H1 (cell line): ENCODE data around the gene MYO15A. TPM values are rescaled to one million over a fixed set of nuclear protein-coding genes. Genes with fewer than 3 reads are reported as not detected.

Source experiments
- CTCF ChIA-PET: fragments of 300-600 bp; sonication (Branson Sonifier 250); formaldehyde crosslinking; loops from one replicate; lab custom pipeline; 2021; ENCODE audit not compliant: partially characterized antibody; lab: Charles Lee
- POLR2A ChIA-PET: fragments of 300-600 bp; sonication (Branson Sonifier 250); formaldehyde crosslinking; loops from one replicate; lab custom pipeline; 2021; ENCODE audit warnings: inconsistent platforms; ENCODE audit not compliant: partially characterized antibody; lab: Charles Lee
- DNase-seq, 2 experiments: peaks; one replicate each; pipeline versions ENCODE4 v3.0.0 to v3.0.0-alpha.2; 2010 to 2022; ENCODE audit warnings: low spot score in 2 of 2, low read depth in 1 of 2, mixed read lengths in 1 of 2
- FAIRE-seq: peaks from 2 replicates; lab custom pipeline; 2011; peaks lifted over from hg19 to GRCh38; lab: Jason Lieb, UNC
- H2AFZ ChIP-seq: 2 replicates; pipeline ENCODE4 v1.8.1; 2012; ENCODE audit warnings: low read length, inconsistent platforms
- H2AK5ac ChIP-seq: 2 replicates; pipeline ENCODE4 v1.6.1; 2013; ENCODE audit warnings: low read depth, low read length
- H2BK120ac ChIP-seq: replicated peaks from 2 replicates; pipeline ENCODE3; 2013; ENCODE audit warnings: low read depth, low read length, inconsistent platforms
- H2BK12ac ChIP-seq: 2 replicates; pipeline ENCODE4 v1.6.1; 2013; ENCODE audit warnings: low read depth, low read length
- H2BK15ac ChIP-seq: 2 replicates; pipeline ENCODE4 v1.6.1; 2013; ENCODE audit warnings: low read length
- H2BK20ac ChIP-seq: 2 replicates; pipeline ENCODE4 v1.6.1; 2013; ENCODE audit warnings: low read length
- H2BK5ac ChIP-seq: 2 replicates; pipeline ENCODE4 v1.6.1; 2013; ENCODE audit warnings: low read depth, low read length
- H3K14ac ChIP-seq: 2 replicates; pipeline ENCODE4 v1.6.1; 2013; ENCODE audit warnings: inconsistent platforms; ENCODE audit not compliant: insufficient read length
- H3K18ac ChIP-seq: 2 replicates; pipeline ENCODE4 v1.6.1; 2013; ENCODE audit warnings: low read length; ENCODE audit errors: extremely low read depth
- H3K23ac ChIP-seq: 2 replicates; pipeline ENCODE4 v1.6.1; 2013; ENCODE audit warnings: inconsistent platforms; ENCODE audit not compliant: insufficient read length
- H3K23me2 ChIP-seq: 2 replicates; pipeline ENCODE4 v1.6.1; 2013; ENCODE audit warnings: low read depth, low read length
- H3K27ac ChIP-seq: 2 replicates; pipeline ENCODE4 v1.6.1; 2011; ENCODE audit warnings: low read depth, low read length, inconsistent platforms
- H3K27me3 ChIP-seq, 4 experiments: replicated peaks in 1 of 4; 1 replicate in 1 of 4; 2 replicates in 3 of 4; pipeline versions ENCODE4 v1.6.1 to v1.8.1; 2011 to 2013; ENCODE audit warnings: low read length in 3 of 4, mild to moderate bottlenecking in 3 of 4, inconsistent platforms in 2 of 4, mixed read lengths in 2 of 4, moderate library complexity in 1 of 4; ENCODE audit not compliant: control insufficient read depth in 3 of 4, insufficient read depth in 3 of 4; ENCODE audit errors: extremely low read depth in 1 of 4
- H3K36me3 ChIP-seq, 4 experiments: 2 replicates each; pipeline versions ENCODE4 v1.6.1 to v1.8.1; 2011 to 2013; ENCODE audit warnings: mild to moderate bottlenecking in 4 of 4, low read length in 3 of 4, moderate library complexity in 2 of 4, control low read depth in 1 of 4, inconsistent platforms in 1 of 4; ENCODE audit not compliant: insufficient read depth in 4 of 4, control insufficient read depth in 2 of 4
- H3K4ac ChIP-seq: replicated peaks from 2 replicates; pipeline ENCODE3; 2013; ENCODE audit warnings: low read length, low read depth, mixed read lengths, inconsistent platforms; ENCODE audit not compliant: insufficient read length
- H3K4me1 ChIP-seq, 4 experiments: replicated peaks in 1 of 4; 1 replicate in 1 of 4; 2 replicates in 3 of 4; pipeline versions ENCODE4 v1.6.1 to v1.8.1; 2011 to 2013; ENCODE audit warnings: low read length in 3 of 4, inconsistent platforms in 2 of 4, mixed read lengths in 1 of 4; ENCODE audit not compliant: insufficient read depth in 4 of 4, control insufficient read depth in 3 of 4
- H3K4me2 ChIP-seq, 2 experiments: 2 replicates each; pipeline versions ENCODE4 v1.6.1 to v1.8.1; 2011 to 2013; ENCODE audit warnings: low read depth in 2 of 2, low read length in 2 of 2, control low read depth in 1 of 2, inconsistent platforms in 1 of 2, mild to moderate bottlenecking in 1 of 2; ENCODE audit not compliant: insufficient read depth in 1 of 2
- H3K4me3 ChIP-seq, 4 experiments: fragments of 200-600, 300-600 bp in 1 of 4; sonication (generic), shearing (Covaris generic), sonication (Bioruptor Twin) in 1 of 4; 2 replicates each; pipeline versions ENCODE4 v1.5.1 to v1.8.1; 2011 to 2016; ENCODE audit warnings: low read length in 4 of 4, low read depth in 3 of 4, control low read depth in 2 of 4, inconsistent platforms in 2 of 4, mild to moderate bottlenecking in 2 of 4, mixed read lengths in 1 of 4, moderate library complexity in 1 of 4; ENCODE audit not compliant: insufficient read depth in 2 of 4; ENCODE audit errors: extremely low read depth in 1 of 4
- H3K56ac ChIP-seq: replicated peaks from 2 replicates; pipeline ENCODE3; 2013; ENCODE audit warnings: low read depth, mild to moderate bottlenecking, mixed read lengths, low read length, inconsistent platforms; ENCODE audit not compliant: insufficient read length
- H3K79me1 ChIP-seq: 2 replicates; pipeline ENCODE4 v1.6.1; 2013; ENCODE audit warnings: low read depth, low read length, control low read depth
- H3K79me2 ChIP-seq, 2 experiments: 2 replicates each; pipeline versions ENCODE4 v1.6.1 to v1.8.1; 2012 to 2013; ENCODE audit warnings: low read length in 2 of 2, mild to moderate bottlenecking in 2 of 2, inconsistent platforms in 1 of 2; ENCODE audit not compliant: insufficient read depth in 2 of 2, control insufficient read depth in 1 of 2
- H3K9ac ChIP-seq, 4 experiments: replicated peaks in 1 of 4; 1 replicate in 1 of 4; 2 replicates in 3 of 4; pipeline versions ENCODE4 v1.6.1 to v1.8.1; 2011 to 2013; ENCODE audit warnings: low read depth in 3 of 4, low read length in 3 of 4, control low read depth in 2 of 4, mild to moderate bottlenecking in 2 of 4, moderate library complexity in 2 of 4, inconsistent platforms in 1 of 4; ENCODE audit errors: extremely low read depth in 1 of 4
- H3K9me3 ChIP-seq, 2 experiments: 2 replicates each; pipeline versions ENCODE4 v1.6.1 to v1.8.1; 2012 to 2013; ENCODE audit warnings: mild to moderate bottlenecking in 2 of 2, moderate library complexity in 2 of 2, control low read depth in 1 of 2, inconsistent platforms in 1 of 2, low read depth in 1 of 2, low read length in 1 of 2, mixed read lengths in 1 of 2; ENCODE audit not compliant: insufficient read depth in 2 of 2
- H4K20me1 ChIP-seq, 2 experiments: replicated peaks in 1 of 2; 2 replicates each; pipeline versions ENCODE3 to v1.8.1; 2011 to 2013; ENCODE audit warnings: inconsistent platforms in 2 of 2, low read length in 2 of 2, mild to moderate bottlenecking in 1 of 2; ENCODE audit not compliant: insufficient read depth in 2 of 2, control insufficient read depth in 1 of 2
- H4K5ac ChIP-seq: 2 replicates; pipeline ENCODE4 v1.6.1; 2013; ENCODE audit warnings: low read length, low read depth, mixed read lengths, inconsistent platforms; ENCODE audit not compliant: insufficient read length
- H4K8ac ChIP-seq: 2 replicates; pipeline ENCODE4 v1.8.0; 2013; ENCODE audit warnings: mild to moderate bottlenecking, moderate library complexity, low read length, inconsistent platforms; ENCODE audit not compliant: insufficient read depth; ENCODE audit errors: extremely low read depth
- H4K91ac ChIP-seq: replicated peaks from 2 replicates; pipeline ENCODE3; 2013; ENCODE audit warnings: low read length, mixed read lengths, inconsistent platforms; ENCODE audit not compliant: insufficient read length
- CBX5 ChIP-seq: fragments of 300-800, 300-1000 bp; sonication (generic); IDR thresholded peaks from 2 replicates; pipeline ENCODE4 v1.7.1; 2016; ENCODE audit warnings: antibody characterized with exemption, low read length, low read depth
- CREB1 ChIP-seq: IDR thresholded peaks from 2 replicates; pipeline ENCODE4 v1.6.1; 2012; ENCODE audit warnings: inconsistent platforms
- CTCF ChIP-seq, 3 experiments: IDR thresholded peaks; 1 replicate in 2 of 3; 2 replicates in 1 of 3; pipeline versions ENCODE4 v1.5.1 to v1.6.1; 2011; ENCODE audit warnings: low read length in 3 of 3, mild to moderate bottlenecking in 3 of 3, inconsistent platforms in 2 of 3, low read depth in 1 of 3, moderate library complexity in 1 of 3; ENCODE audit not compliant: insufficient read depth in 1 of 3; ENCODE audit errors: control extremely low read depth in 1 of 3
- MAX ChIP-seq: IDR thresholded peaks from 2 replicates; pipeline ENCODE4 v1.6.1; 2012; ENCODE audit warnings: inconsistent platforms
- WGBS, 2 experiments: shearing (Covaris generic) in 1 of 2; methylation state at CpG; one replicate each; pipeline versions ENCODE4 v1.1.6 to v1.1.7; 2013 to 2015; ENCODE audit warnings: low lambda C conversion rate in 2 of 2, mixed read lengths in 2 of 2, inconsistent platforms in 1 of 2, low coverage in 1 of 2, missing lambda C conversion rate in 1 of 2; ENCODE audit not compliant: insufficient replicate concordance in 2 of 2, insufficient coverage in 1 of 2, insufficient read length in 1 of 2; ENCODE audit errors: extremely low coverage in 1 of 2, missing lambda C conversion rate in 1 of 2; 5-methylcytosine and 5-hydroxymethylcytosine counted together
- polyA plus RNA-seq, 7 experiments: library from polyadenylated mRNA; depleted of rRNA in 3 of 7; stranded (reverse) in 5 of 7; unstranded in 2 of 7; fragments of >200 nt in 5 of 7; fragments of 200-250 nt in 2 of 7; gene quantifications; 1 replicate in 5 of 7; 2 replicates in 1 of 7; 4 replicates in 1 of 7; pipeline versions ENCODE4 v1.2.1 to v1.2.3, GENCODE V29; 2011 to 2013; ENCODE audit warnings: missing spikeins in 2 of 7, mixed read lengths in 2 of 7
- total RNA-seq: library from RNA; stranded (reverse); fragmentation: NEBNext Ultra II Directional; extraction: Animal tissue kit (Norgen Biotek cat#: 25700); gene quantifications from 2 replicates; pipeline ENCODE4 v1.2.1, GENCODE V29; 2021

MYO15A gene
- total and polyA plus RNA-seq, 2 of the 8 experiments (the other 6 are each of a cell fraction or from before 2014, with no cell fraction given) = 1.6 to 4.2 TPM

- H2BK12ac ChIP-seq = no peak overlapping the region
- H2BK20ac ChIP-seq = no peak overlapping the region
- H3K27ac ChIP-seq = no peak overlapping the region
- no peak overlapping the region for H3K23ac ChIP-seq
- H2AK5ac ChIP-seq = no peak overlapping the region
- H3K4ac ChIP-seq = no peak overlapping the region
- no peak overlapping the region for H2AFZ ChIP-seq
- no peak overlapping the region for H3K18ac ChIP-seq
- H4K8ac ChIP-seq = no peak overlapping the region
- H3K4me2 ChIP-seq = no peak overlapping the region
- POLR2A ChIA-PET = interaction anchor here (2.1 kb wide), 1 partner anchor 32 kb away, joined by 11 read pairs; the partner anchor contains the start of gene ALKBH5
- no peak overlapping the region for H2BK120ac ChIP-seq
- H2BK5ac ChIP-seq = no peak overlapping the region
- FAIRE-seq (no peak), DNase-seq (no peak)
- H3K9ac ChIP-seq = no peak overlapping the region
- H3K79me2 ChIP-seq = no peaks in the 10 kb centered on the region
- H3K14ac ChIP-seq = no peak overlapping the region
- H3K9me3 ChIP-seq = no peaks in the 10 kb centered on the region
- H3K4me1 ChIP-seq = peaks cover 0 to 14% (median 7%) of the 10 kb centered on the region in 4 experiments; a peak in 6 of 7 replicates
- 98% methylated on average over 5 of the region's 9 CpGs; no CpG with 5 or more reads in 1 of the 2 experiments for WGBS, 2 experiments
- H4K91ac ChIP-seq = no peak overlapping the region
- no peaks in the 10 kb centered on the region; a peak in 1 of 7 replicates for H3K27me3 ChIP-seq
- no peaks in the 10 kb centered on the region for H3K36me3 ChIP-seq
- H2BK15ac ChIP-seq = no peak overlapping the region
- CTCF ChIA-PET = interaction anchor here (1.1 to 10.9 kb wide), 3 partner anchors 9 to 56 kb away, joined by 3 to 141 read pairs (median 7); no protein-coding TSS in a partner anchor
- no peaks in the 10 kb centered on the region for H3K79me1 ChIP-seq
- H4K20me1 ChIP-seq = no peaks in the 10 kb centered on the region
- TF ChIP-seq CREB1 (no peak), CBX5 (no peak), MAX (no peak), CTCF (IDR thresholded peaks at IDR 0.05; ENCODE audit: control extremely low read depth in 1 of 3, insufficient read depth in 1 of 3, low read depth in 1 of 3, low read length in 3 of 3) (peak in 1 of 3 experiments; percentile 8; a peak in 1 of 4 replicates)
- H3K23me2 ChIP-seq = peaks cover 4% of the 10 kb centered on the region; the same call in 1 of the 2 replicates
- H4K5ac ChIP-seq = no peak overlapping the region
- H3K4me3 ChIP-seq = no peak overlapping the region
- no peak overlapping the region for H3K56ac ChIP-seq
Observed at GRCh38 chr17:18151290-18151689, 42.7 kb downstream of the MYO15A start.
